Suprapubic skin (tissue), 3 donors: ENCODE results near the gene IFRD1.

Experiments
- CTCF ChIP-seq, 2 donors: fragments of 200-600 bp in 1 of 2; fragments of 450-650 bp in 1 of 2; sonication (generic) in 1 of 2; IDR thresholded peaks; one replicate each; pipeline ENCODE4 v1.5.1; 2016 to 2019; ENCODE audit warnings: antibody characterized with exemption in 2 of 2, mild to moderate bottlenecking in 1 of 2, moderate library complexity in 1 of 2
- POLR2A ChIP-seq, 2 donors: fragments of 450-650 bp; IDR thresholded peaks; one replicate each; pipeline ENCODE4 v1.6.1; 2017; ENCODE audit warnings: antibody characterized with exemption in 2 of 2, mild to moderate bottlenecking in 2 of 2, moderate library complexity in 2 of 2

- TF ChIP-seq POLR2A (IDR thresholded peaks at IDR 0.05) (no peak), CTCF (IDR thresholded peaks at IDR 0.05) (no peak)
Observed at GRCh38 chr7:112442210-112442609, 8.1 kb upstream of the IFRD1 start.
